Heart right ventricle (tissue), 16 donors: ENCODE results near the gene GLIPR1. TPM values are rescaled to one million over a fixed set of nuclear protein-coding genes. Genes with fewer than 3 reads are reported as not detected.
A peak's percentile ranks its signal among the peaks of the same experiment; 100 is the strongest.

Experiments
- ATAC-seq, 8 donors: fragments of 200-7000 bp; cut with Tn5 transposase; one replicate each; pipeline ENCODE4 v1.9.1; 2020; ENCODE audit warnings: mild to moderate bottlenecking in 8 of 8, moderate library complexity in 8 of 8, moderate number of reproducible peaks in 1 of 8
- DNase-seq, 2 donors: peaks; one replicate each; pipeline ENCODE4 v3.0.0-alpha.2; 2020
- H3K27ac ChIP-seq, 10 donors: fragments of 200-600 bp; sonication (generic) in 2 of 10; one replicate each; pipeline versions ENCODE4 v1.5.0 to v1.8.0; 2020 to 2022; ENCODE audit warnings: mild to moderate bottlenecking in 3 of 10
- H3K27me3 ChIP-seq, 7 donors: fragments of 200-600 bp; one replicate each; pipeline ENCODE4 v1.8.0; 2021 to 2022; ENCODE audit warnings: mild to moderate bottlenecking in 2 of 7
- H3K36me3 ChIP-seq, 9 donors: fragments of 200-600 bp; sonication (generic) in 1 of 9; one replicate each; pipeline versions ENCODE4 v1.5.0 to v1.8.0; 2020 to 2022; ENCODE audit warnings: mild to moderate bottlenecking in 2 of 9
- H3K4me1 ChIP-seq, 9 donors: fragments of 200-600 bp; sonication (generic) in 1 of 9; one replicate each; pipeline versions ENCODE4 v1.5.0 to v1.8.0; 2020 to 2022; ENCODE audit warnings: mild to moderate bottlenecking in 4 of 9
- H3K4me3 ChIP-seq, 10 donors: fragments of 200-600 bp; sonication (generic) in 2 of 10; one replicate each; pipeline versions ENCODE4 v1.5.0 to v1.8.0; 2020 to 2022; ENCODE audit warnings: mild to moderate bottlenecking in 7 of 10, moderate library complexity in 2 of 10
- H3K9me3 ChIP-seq, 11 donors: fragments of 200-600 bp in 10 of 11; sonication (generic) in 2 of 11; one replicate each; pipeline versions ENCODE4 v1.5.0 to v1.8.0; 2013 to 2022; ENCODE audit warnings: mild to moderate bottlenecking in 2 of 11, control low read depth in 1 of 11, moderate library complexity in 1 of 11
- WGBS, 2 donors: extraction: QIAGEN DNeasy Blood & Tissue Kit; methylation state at CpG; one replicate each; pipeline ENCODE4 v1.1.7; 2013; ENCODE audit warnings: inconsistent platforms in 1 of 2; 5-methylcytosine and 5-hydroxymethylcytosine counted together
- intact Hi-C, 10 donors: fragments of 100-400 bp; cut with DNase I; formaldehyde crosslinking; loops; one replicate each; pipeline versions ENCODE4 v1.11.1 to v1.14.2; 2022
- long read RNA-seq, 3 donors: library from polyadenylated mRNA; unstranded; transcript quantifications; one replicate each; pipeline ENCODE4 v2.0.0, GENCODE V29; 2020 to 2021
- polyA plus RNA-seq, 2 donors: library from polyadenylated mRNA; stranded (reverse); fragments of 200-250 nt; gene quantifications; one replicate each; pipeline ENCODE4 v1.2.3, GENCODE V29; 2013
- total RNA-seq, 10 donors: library from RNA; stranded (reverse); fragmentation: NEBNext Ultra II Directional in 3 of 10; extraction: Animal tissue kit (Norgen Biotek cat#: 25700) in 3 of 10; gene quantifications; one replicate each; pipeline versions ENCODE4 v1.2.1 to v1.2.4, GENCODE V29; 2021 to 2023
- TF ChIP-seq, protein P1 (sequence below), 9 donors: fragments of 200-600 bp; sonication (generic) in 2 of 9; IDR thresholded peaks; one replicate each; pipeline versions ENCODE4 v1.5.0 to v1.8.0; 2021 to 2022; ENCODE audit warnings: antibody characterized with exemption in 9 of 9, mild to moderate bottlenecking in 5 of 9, moderate library complexity in 1 of 9
- donor health status: Arrhythmogenic right ventricular cardiomyopathy.
- donor health status: ischemic (EF 13 %, LVEDD 7.1; RV severe dilation, severe dysfunction).
- donor health status: healthy with polysubstance abuse.
- donor health status: DM: no; HTN: yes; CAD: no.
- donor health status: DM: no; HTN: no; CAD: no.
- donor health status: ischemic (EF 25% LVEDD 6.9; RV normal size, moderate dysfunction).
- donor health status: ischemic (EF 25% LVEDD 5.7; RV mildly dilated, moderate dysfunction).
- donor health status: healthy.
- donor health status: DM: yes; HTN: yes; CAD: no.
- donor health status: Ischemic cardiomyopathy.
- donor health status: ischemic (EF 35%, LVEDD 5.7; RV mildly dilated, moderate dysfunction).
- donor health status: nonischemic (EF 11% LVEDD 7.7; RV severe dilation, severe dysfunction).
- donor health status: DM: yes; HTN: yes; CAD: no.
- donor health status: PGD.
- donor health status: ischemic (EF 29% LVEDD 5.4; RV normal size, mild dysfunction).
- donor health status: nonischemic (EF 23%, LVEDD 6.1; RV moderate dilation, normal function).

The GLIPR1 gene
- total RNA-seq = 10 to 100 TPM in 3 of 10 donors, 1 to 10 TPM in 7; 3.1 to 25.6 (median 5.1) TPM
- 1 to 10 TPM; 2.0 to 3.9 TPM for polyA plus RNA-seq
- long read RNA-seq, donor 1, full-length matches to known transcripts = 1 of 3 reads
- long read RNA-seq, donor 1, partial matches to known transcripts = 1 of 3 reads
- long read RNA-seq, donor 1, other reads (novel, unspliced or antisense) = 1 of 3 reads
- long read RNA-seq, donor 2, full-length matches to known transcripts = 3 of 5 reads
- long read RNA-seq, donor 2, partial matches to known transcripts = 0 of 5 reads
- long read RNA-seq, donor 2, other reads (novel, unspliced or antisense) = 2 of 5 reads
- long read RNA-seq, donor 3, full-length matches to known transcripts = 7 of 32 reads
- long read RNA-seq, donor 3, partial matches to known transcripts = 0 of 32 reads
- long read RNA-seq, donor 3, other reads (novel, unspliced or antisense) = 25 of 32 reads

DNA sequence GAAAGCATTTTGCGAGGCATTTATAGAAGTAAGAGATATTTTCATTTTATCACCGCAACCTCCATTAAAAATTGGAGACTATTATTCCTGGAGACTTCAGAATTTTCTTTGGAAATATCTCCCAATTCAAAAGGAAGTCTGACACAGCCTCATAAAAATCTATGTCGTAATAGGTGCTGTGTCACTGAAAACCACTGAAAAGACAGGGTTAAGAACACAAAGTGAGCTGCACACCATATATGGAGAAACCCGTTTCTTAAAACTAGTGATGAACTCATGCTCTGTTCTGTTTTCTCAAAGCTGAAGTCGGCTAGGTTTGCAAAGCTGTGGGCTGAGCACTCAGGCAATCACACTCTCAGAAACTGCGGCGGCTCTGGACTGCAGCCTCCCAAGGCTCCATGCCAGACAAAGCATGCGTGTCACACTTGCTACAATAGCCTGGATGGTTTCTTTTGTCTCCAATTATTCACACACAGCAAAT, at the start of gene GLIPR1:
TSS of gene GLIPR1 (plus strand) at position 287 of the 481 bp plus-strand sequence. CDS start at position 413, 126 bp downstream.
- DNase-seq = peak; percentile 54 to 65
- TF ChIP-seq, protein P1, sequence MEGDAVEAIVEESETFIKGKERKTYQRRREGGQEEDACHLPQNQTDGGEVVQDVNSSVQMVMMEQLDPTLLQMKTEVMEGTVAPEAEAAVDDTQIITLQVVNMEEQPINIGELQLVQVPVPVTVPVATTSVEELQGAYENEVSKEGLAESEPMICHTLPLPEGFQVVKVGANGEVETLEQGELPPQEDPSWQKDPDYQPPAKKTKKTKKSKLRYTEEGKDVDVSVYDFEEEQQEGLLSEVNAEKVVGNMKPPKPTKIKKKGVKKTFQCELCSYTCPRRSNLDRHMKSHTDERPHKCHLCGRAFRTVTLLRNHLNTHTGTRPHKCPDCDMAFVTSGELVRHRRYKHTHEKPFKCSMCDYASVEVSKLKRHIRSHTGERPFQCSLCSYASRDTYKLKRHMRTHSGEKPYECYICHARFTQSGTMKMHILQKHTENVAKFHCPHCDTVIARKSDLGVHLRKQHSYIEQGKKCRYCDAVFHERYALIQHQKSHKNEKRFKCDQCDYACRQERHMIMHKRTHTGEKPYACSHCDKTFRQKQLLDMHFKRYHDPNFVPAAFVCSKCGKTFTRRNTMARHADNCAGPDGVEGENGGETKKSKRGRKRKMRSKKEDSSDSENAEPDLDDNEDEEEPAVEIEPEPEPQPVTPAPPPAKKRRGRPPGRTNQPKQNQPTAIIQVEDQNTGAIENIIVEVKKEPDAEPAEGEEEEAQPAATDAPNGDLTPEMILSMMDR (IDR thresholded peaks at IDR 0.05) = no peak
- ATAC-seq = peak; percentile 75 to 96 (median 89)
- Histone ChIP-seq H3K4me1 (peaks cover 0 to 72% (median 0%) of the 10 kb centered on the region in 9 donors), H3K9me3 (no peaks in the 10 kb centered on the region), H3K36me3 (no peaks in the 10 kb centered on the region), H3K27ac (peak within 1 kb of the TSS in 9 of 10 donors; percentile 28 to 89 (median 58)), H3K27me3 (no peaks in the 10 kb centered on the region), H3K4me3 (peak within 1 kb of the TSS in 9 of 10 donors; percentile 24 to 58 (median 48))
- 27 to 34% methylated on average over 8 of the region's 8 CpGs for WGBS, 2 donors
- intact Hi-C loops = loop anchor here in 4 of 10 donors (5.0 to 10.0 kb wide), 4 partner anchors 86 to 786 kb away; partner anchors contain the start of genes GLIPR1L2 (in 3 of the 4), CAPS2 (in 2 of the 4) and GLIPR1L1 (in 2 of the 4)

DNA sequence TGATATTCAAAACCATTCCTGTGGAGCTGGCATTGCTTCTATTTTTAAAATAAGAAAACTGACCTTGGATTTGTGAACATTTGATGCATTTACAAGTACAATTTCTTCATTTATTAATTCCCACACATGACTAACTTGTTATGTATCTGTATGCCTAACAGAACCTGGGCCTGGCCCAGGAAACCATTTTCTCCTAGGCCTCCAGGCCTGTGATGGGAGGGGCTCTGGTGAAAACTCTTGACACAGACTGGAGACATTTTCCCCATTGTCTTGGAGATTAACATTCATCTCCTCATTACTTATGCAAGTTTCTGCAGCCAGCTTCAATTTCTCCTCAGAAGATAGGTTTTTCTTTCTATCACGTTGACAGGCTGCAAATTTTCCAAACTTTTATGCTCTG, 47.6 kb upstream of the GLIPR1 start:
- Histone ChIP-seq H3K9me3 (peaks cover 0 to 45% (median 11%) of the 10 kb centered on the region in 11 donors), H3K27ac (no peak overlapping the region), H3K4me1 (no peaks in the 10 kb centered on the region), H3K36me3 (no peaks in the 10 kb centered on the region), H3K27me3 (no peaks in the 10 kb centered on the region), H3K4me3 (no peak overlapping the region)
- DNase-seq (no peak), ATAC-seq (no peak)
- intact Hi-C loops = no loop called here
- TF ChIP-seq, protein P1 (IDR thresholded peaks at IDR 0.05) = no peak
- 65 to 75% methylated on average over 1 of the region's 1 CpG for WGBS, 2 donors

DNA sequence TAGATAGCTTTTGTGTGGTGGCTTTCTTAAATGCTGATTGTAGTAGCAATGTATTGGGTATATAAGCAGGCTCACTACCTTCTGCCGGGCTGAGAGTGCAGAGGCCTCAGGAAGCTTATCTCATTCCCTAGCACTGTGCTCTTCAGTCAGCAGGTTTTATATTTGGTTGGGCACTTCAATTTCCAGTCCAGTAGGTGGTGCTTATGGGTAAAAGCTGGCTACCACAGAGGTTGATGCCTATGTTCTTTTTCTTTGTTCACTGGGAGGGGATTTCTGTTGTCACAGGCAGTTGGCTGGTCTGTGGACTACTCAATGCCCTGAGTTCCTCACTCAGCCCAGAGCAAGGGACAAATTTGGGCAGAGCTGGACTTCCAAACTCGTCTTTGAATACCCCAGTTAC, 43.0 kb upstream of the GLIPR1 start:
- TF ChIP-seq, protein P1 (IDR thresholded peaks at IDR 0.05) = peak in 3 of 9 donors; percentile 6 to 43 (median 14)
- WGBS, 2 donors = 53% methylated on average over 2 of the region's 2 CpGs

DNA sequence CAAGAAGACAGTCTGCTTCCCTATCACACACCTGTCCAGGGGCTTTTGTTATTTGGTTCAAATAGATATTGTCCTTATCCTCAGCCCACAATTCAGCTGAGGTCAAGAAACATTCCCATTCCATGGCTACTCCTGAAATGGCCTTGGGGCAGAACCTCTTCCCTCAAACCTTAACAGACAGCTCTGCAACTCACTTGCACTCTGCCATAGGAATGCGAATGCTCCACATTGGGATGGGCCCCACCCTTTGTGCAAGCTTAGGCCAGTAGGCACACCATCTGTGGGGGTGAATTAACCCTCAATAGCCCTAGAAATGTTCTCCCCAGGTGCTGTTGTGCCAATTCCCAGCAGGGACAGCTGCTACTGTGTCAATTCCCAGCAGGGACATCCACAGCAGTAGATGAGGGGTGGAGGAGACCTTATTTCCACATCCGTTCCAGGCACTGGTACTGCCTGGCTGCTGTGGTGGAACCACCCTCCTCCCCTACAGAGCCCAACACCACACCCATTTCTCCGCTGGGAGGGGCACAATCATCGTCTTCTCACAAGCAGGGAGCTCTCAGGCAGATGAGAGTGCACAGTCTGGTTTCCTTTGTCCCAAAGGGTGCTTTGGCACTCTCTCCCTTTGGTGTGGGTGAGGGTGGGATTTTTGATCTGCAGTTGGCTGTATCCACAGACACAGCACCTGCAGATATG, 42.3 kb upstream of the GLIPR1 start:
- no peak overlapping the region for H3K4me3 ChIP-seq
- H3K36me3 ChIP-seq = no peaks in the 10 kb centered on the region
- intact Hi-C loops = no loop called here
- peaks cover 0 to 3% (median 0%) of the 10 kb centered on the region in 7 donors for H3K27me3 ChIP-seq
- H3K27ac ChIP-seq = no peak overlapping the region
- ATAC-seq (no peak), DNase-seq (no peak)
- TF ChIP-seq, protein P1 (IDR thresholded peaks at IDR 0.05) = no peak
- WGBS, 2 donors = 63 to 76% methylated on average over 4 of the region's 4 CpGs
- H3K9me3 ChIP-seq = peaks cover 0 to 43% (median 11%) of the 10 kb centered on the region in 11 donors
- no peaks in the 10 kb centered on the region for H3K4me1 ChIP-seq

More for the DNA sequence above, 43.0 kb upstream of the GLIPR1 start:
- H3K36me3 ChIP-seq = no peaks in the 10 kb centered on the region
- DNase-seq (no peak), ATAC-seq (peak in 2 of 8 donors; percentile 46 to 53)
- no peaks in the 10 kb centered on the region for H3K4me1 ChIP-seq
- intact Hi-C loops = no loop called here
- H3K27me3 ChIP-seq = peaks cover 0 to 3% (median 0%) of the 10 kb centered on the region in 7 donors
- H3K27ac ChIP-seq = no peak overlapping the region
- no peak overlapping the region for H3K4me3 ChIP-seq
- peaks cover 0 to 43% (median 11%) of the 10 kb centered on the region in 11 donors for H3K9me3 ChIP-seq
